WERI-Rb-1 (cell line): ENCODE data around the gene RDM1.
A peak's percentile ranks its signal among the peaks of the same experiment; 100 is the strongest.

Source experiments
- DNase-seq: peaks from one replicate; pipeline ENCODE4 v3.0.0-alpha.2; 2020
- H3K27ac ChIP-seq: fragments of 250-450 bp; sonication (Bioruptor Pico); 2 replicates; pipeline ENCODE4 v1.5.1; 2020; ENCODE audit warnings: mild to moderate bottlenecking, moderate library complexity
- H3K27me3 ChIP-seq: fragments of 250-450 bp; sonication (Bioruptor Pico); 2 replicates; pipeline ENCODE4 v1.5.1; 2021; ENCODE audit warnings: mild to moderate bottlenecking, low read depth, moderate library complexity; ENCODE audit not compliant: insufficient read depth, severe bottlenecking
- H3K36me3 ChIP-seq: fragments of 250-450 bp; sonication (Bioruptor Pico); 2 replicates; pipeline ENCODE4 v1.5.1; 2020; ENCODE audit warnings: mild to moderate bottlenecking, moderate library complexity
- H3K4me3 ChIP-seq: 2 replicates; pipeline ENCODE4 v1.5.1; 2011; ENCODE audit warnings: low read depth, mild to moderate bottlenecking, control low read depth, low read length
- H3K9me3 ChIP-seq: fragments of 250-450 bp; sonication (Bioruptor Pico); 2 replicates; pipeline ENCODE4 v1.5.1; 2021; ENCODE audit warnings: mild to moderate bottlenecking, moderate library complexity; ENCODE audit not compliant: severe bottlenecking
- CTCF ChIP-seq: IDR thresholded peaks from 2 replicates; pipeline ENCODE4 v1.5.1; 2011; ENCODE audit warnings: low read depth, mild to moderate bottlenecking, control low read depth, inconsistent platforms, low read length

RDM1 gene

DNA sequence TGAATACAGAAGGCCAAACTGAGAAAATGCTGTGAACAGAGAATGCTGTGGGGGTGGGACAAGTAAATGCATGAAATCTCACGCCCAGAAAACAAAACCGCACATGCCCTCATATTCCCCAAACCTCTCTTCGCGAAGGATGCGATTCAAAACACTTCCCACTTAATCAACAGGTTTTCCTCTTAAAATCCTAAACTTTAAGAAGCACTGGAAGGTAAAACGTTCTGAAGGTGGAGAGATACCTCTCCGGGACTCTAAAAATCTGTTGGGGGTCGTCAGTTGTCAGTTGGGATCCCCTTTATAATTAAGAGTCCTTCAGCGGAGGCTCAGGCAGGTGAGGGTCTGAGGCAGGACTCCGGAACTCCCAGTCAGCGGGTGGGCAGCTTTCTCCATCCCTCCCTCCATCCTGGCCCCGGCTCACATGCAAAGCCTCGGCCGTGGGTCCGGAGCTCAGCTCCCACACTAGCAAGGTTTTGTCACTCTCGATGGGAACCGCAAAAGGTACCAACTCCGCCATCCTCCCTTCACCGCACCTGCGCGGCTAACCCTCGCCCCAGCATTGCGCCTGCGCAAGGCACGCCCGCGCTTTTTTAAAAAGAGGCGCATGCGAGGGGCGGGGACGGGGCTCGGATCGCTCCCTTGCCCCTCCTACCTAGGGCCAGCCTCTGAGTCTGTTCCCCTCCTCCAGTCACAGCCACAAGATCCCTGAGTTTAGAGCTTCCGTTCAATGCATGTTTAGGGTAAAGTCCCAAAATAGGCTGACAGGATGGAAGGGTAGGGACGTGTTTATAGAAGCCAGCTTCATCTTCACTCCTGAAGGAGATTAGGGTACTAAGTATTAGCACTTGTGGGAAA is at the start of gene RDM1:
TSS of gene RDM1 (minus strand) at position 563 of the 855 bp plus-strand sequence. CDS start at position 517, 46 bp downstream.
- peak; percentile 91 for DNase-seq
- no peak for TF ChIP-seq CTCF
- Histone ChIP-seq H3K27ac (peak within 1 kb of the TSS; percentile 33), H3K36me3 (peaks cover under 1% of the 10 kb centered on the region; the same call in 1 of the 2 replicates), H3K9me3 (no peaks in the 10 kb centered on the region), H3K27me3 (no peaks in the 10 kb centered on the region), H3K4me3 (peak within 1 kb of the TSS; percentile 69)

DNA sequence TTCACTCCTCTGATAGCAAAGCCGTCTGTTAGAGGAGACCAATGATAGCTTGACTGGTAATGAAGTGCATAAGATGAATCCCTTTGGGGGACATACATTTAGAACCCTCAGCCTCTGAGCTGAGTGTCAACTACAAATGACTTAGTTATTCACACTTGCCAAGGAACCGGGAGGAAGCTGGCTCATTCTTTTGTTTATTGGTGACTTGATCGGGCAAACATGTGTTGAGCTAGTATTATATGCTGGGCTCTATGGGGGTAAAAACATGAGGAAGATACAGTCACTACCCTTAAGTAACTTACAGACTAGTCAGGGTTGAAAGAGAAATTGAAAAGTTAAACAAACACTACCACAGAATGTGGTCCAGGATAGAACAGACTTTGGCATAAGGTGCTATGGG is 47.8 kb upstream of the RDM1 start:
- Histone ChIP-seq H3K4me3 (no peak overlapping the region), H3K27ac (no peak overlapping the region), H3K27me3 (no peaks in the 10 kb centered on the region), H3K36me3 (no peaks in the 10 kb centered on the region), H3K9me3 (no peaks in the 10 kb centered on the region)
- no peak for DNase-seq
- TF ChIP-seq CTCF: no peak

GRCh38 chr17:35977509-35977908 is 46.9 kb upstream of the RDM1 start:
- Histone ChIP-seq H3K9me3 (no peaks in the 10 kb centered on the region), H3K27me3 (no peaks in the 10 kb centered on the region), H3K36me3 (no peaks in the 10 kb centered on the region), H3K27ac (no peak overlapping the region), H3K4me3 (no peak overlapping the region)
- TF ChIP-seq CTCF: no peak
- DNase-seq: no peak

DNA sequence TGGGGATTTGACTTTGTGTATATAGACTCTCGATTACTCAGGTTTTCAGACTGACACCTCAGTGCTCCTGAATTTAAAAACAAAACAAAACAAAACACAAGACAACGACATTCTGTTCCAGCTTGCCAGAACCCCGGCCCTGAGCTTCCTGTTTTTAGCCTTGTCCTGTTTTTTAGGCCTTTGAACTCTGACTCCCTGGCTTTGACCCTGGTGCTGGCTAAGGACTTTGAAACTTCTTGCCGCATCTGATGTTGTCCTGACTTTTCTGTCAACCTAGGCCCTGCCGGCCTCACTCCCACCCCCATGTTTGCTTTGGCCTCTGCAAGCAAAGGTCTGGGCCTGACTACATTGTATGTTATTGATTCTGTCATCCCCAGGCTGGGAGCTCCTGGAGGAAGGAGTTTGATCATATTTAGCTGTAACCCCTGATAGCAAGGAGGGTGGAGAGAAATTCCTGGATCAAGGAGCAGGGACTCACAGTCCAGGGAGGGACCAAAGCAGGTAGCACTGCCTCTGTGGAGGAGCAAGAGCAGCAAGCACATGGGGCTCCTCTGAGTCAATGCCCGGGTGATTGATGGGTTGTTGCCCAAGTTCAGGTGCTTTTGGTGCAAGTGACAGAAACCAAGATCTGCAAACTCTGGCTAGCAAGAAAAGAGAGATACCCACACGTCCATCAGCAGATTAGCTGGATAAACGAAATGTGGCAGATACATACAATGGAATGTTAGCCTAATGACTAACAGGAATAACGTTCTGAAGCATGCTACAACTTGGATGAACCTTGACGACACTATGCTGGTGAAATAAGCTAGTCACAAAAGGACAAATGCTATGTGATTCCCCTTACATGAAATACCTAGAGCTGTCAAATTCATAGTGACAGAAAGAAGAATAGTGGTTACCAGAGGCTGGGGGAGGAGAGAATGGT is 43.0 kb upstream of the RDM1 start:
- no peak overlapping the region for H3K4me3 ChIP-seq
- DNase-seq: no peak
- H3K9me3 ChIP-seq: no peaks in the 10 kb centered on the region
- no peaks in the 10 kb centered on the region for H3K36me3 ChIP-seq
- H3K27me3 ChIP-seq: no peaks in the 10 kb centered on the region
- no peak overlapping the region for H3K27ac ChIP-seq
- no peak for TF ChIP-seq CTCF

DNA sequence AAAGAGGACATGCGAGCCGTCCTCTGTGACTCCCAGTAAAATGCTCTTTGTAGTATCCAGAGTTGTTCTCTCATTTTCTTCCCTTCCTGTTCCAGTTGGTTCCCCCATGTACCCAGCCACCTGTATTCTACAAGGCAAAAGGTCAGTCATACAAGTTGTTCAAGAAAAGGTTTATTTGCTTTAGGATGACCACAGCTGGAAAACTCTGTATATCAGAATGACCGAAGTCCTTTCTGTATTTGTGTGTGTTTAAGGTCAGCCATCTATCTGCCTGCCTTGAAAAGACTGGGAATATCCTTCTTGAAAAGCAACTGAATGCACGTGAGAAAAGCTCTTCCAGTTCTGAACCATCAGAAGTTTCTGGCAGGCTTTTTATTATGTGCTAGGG is 42.4 kb upstream of the RDM1 start:
- no peak for TF ChIP-seq CTCF
- Histone ChIP-seq H3K27ac (no peak overlapping the region), H3K4me3 (no peak overlapping the region), H3K36me3 (no peaks in the 10 kb centered on the region), H3K9me3 (no peaks in the 10 kb centered on the region), H3K27me3 (no peaks in the 10 kb centered on the region)
- no peak for DNase-seq
